ENCODE results near the gene RBPMS2. TPM values are rescaled to one million over a fixed set of nuclear protein-coding genes. Genes with fewer than 3 reads are reported as not detected.

RBPMS2 gene
- total and polyA plus RNA-seq, 5 donors: 380 to 503 (median 390) TPM

DNA sequence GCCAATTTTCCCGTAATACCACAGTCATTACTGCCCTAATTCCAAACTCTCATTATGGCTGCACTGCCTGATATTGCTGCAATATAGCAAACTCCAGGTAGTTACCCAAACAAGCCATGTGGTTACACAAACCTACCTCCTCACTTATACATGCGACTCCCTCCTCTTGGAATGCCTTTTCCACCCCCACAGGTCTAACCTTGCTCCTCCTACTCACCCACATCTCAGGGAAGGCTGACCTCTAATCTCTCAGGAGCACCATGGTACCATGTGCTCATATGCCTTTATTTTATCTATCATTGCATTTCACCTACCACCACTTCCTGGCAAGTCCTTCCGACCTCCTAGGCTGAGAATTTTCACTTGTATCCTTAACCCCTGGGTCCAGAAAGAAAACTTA lies 2.9 kb downstream of the RBPMS2 start:
- no peaks in the 10 kb centered on the region for H3K9me3 ChIP-seq (ENCODE audit: control insufficient read depth, low read length)
- WGBS: 60% methylated on average over 3 of the region's 3 CpGs
- peaks cover 4% of the 10 kb centered on the region for H3K4me1 ChIP-seq (ENCODE audit: control insufficient read depth, insufficient read depth, low read length)
- no peak for DNase-seq
- ATAC-seq: no peak
- H3K27ac ChIP-seq (ENCODE audit: low read length): peak overlapping the region; percentile 60
- intact Hi-C loops (cut with DNase I): no loop called here
- H3K27me3 ChIP-seq (ENCODE audit: control insufficient read depth, insufficient read depth): no peaks in the 10 kb centered on the region
- no peak overlapping the region for H3K4me3 ChIP-seq (ENCODE audit: low read length)

DNA sequence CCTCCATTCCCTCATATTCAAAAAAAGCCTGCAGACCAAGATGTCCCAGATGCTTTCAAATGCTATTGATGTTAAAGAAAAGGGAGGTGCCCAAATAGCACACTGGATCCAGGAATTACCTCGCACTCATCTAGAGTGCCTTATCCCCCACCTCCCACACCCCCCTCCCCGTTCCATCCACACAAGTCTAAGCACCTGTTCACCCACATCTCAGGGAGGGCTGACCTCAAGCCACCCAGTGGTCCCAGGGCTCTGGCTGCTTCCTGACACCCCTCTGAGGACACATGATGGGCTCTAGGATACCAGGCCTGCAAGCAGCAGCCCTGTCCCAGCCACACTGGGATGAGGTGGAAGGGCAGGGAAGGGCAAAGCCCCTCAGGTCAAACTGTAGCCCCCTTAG lies 4.8 kb downstream of the RBPMS2 start:
- peaks cover 6% of the 10 kb centered on the region for H3K4me1 ChIP-seq (ENCODE audit: control insufficient read depth, insufficient read depth, low read length)
- no peak overlapping the region for H3K27ac ChIP-seq (ENCODE audit: low read length)
- no peaks in the 10 kb centered on the region for H3K9me3 ChIP-seq (ENCODE audit: control insufficient read depth, low read length)
- intact Hi-C loops (cut with DNase I): no loop called here
- H3K27me3 ChIP-seq (ENCODE audit: control insufficient read depth, insufficient read depth): no peaks in the 10 kb centered on the region
- WGBS: 58% methylated on average over 2 of the region's 2 CpGs
- no peak overlapping the region for H3K4me3 ChIP-seq (ENCODE audit: low read length)
- DNase-seq (peak in 1 of 3 donors; percentile 29), ATAC-seq (no peak)

DNA sequence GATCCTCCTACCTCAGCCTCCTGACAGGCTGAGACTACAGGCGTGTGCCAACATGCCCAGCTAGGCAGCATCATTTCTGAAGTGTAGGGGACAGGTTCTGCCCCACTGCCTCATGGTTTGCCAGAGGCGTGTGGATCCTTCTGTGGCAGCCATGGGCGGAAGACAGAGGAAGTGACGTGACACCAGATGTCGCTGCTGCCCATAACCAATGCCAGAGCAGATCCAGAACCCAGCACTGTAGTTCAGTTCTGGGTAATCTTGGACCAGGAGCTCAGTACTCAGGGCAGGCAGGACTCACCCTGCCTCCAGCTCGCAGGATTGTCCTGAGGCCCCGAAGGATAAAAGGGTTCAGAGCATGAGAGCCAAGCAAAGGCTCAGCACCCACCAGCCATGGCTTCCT lies 8.2 kb downstream of the RBPMS2 start:
- H3K27me3 ChIP-seq (ENCODE audit: control insufficient read depth, insufficient read depth): no peaks in the 10 kb centered on the region
- H3K4me1 ChIP-seq (ENCODE audit: control insufficient read depth, insufficient read depth, low read length): peaks cover 10% of the 10 kb centered on the region
- no peaks in the 10 kb centered on the region for H3K9me3 ChIP-seq (ENCODE audit: control insufficient read depth, low read length)
- H3K4me3 ChIP-seq (ENCODE audit: low read length): no peak overlapping the region
- DNase-seq (peak in 1 of 3 donors; percentile 12), ATAC-seq (no peak)
- intact Hi-C loops (cut with DNase I): no loop called here
- WGBS: 80% methylated on average over 7 of the region's 7 CpGs
- H3K27ac ChIP-seq (ENCODE audit: low read length): no peak overlapping the region

DNA sequence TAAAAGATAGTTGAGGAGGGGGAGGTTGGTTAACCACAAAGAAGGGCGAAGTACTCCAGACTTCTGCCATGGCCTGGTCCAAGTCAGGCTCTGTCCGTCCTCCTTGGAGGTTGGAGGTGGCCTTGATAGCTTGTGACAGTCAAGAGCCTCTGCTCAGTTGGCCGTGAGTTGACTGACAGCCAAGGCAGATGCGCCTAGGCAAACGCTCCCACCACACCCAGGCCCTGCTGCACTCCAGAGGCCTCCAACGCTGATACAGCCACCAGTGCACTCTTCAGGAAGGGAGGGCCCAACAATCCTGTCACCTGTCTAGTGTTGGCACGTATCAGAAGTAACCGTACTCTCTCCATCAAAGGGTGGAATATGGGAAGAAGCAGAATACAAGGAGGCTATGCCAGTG lies 9.3 kb downstream of the RBPMS2 start:
- Histone ChIP-seq H3K4me3 (ENCODE audit: low read length) (no peak overlapping the region), H3K27ac (ENCODE audit: low read length) (peak overlapping the region; percentile 68), H3K27me3 (ENCODE audit: control insufficient read depth, insufficient read depth) (no peaks in the 10 kb centered on the region), H3K9me3 (ENCODE audit: control insufficient read depth, low read length) (no peaks in the 10 kb centered on the region), H3K4me1 (ENCODE audit: control insufficient read depth, insufficient read depth, low read length) (peaks cover 18% of the 10 kb centered on the region)
- intact Hi-C loops (cut with DNase I): no loop called here
- ATAC-seq (peak in 1 of 2 donors; percentile 19), DNase-seq (peak in 1 of 3 donors; percentile 51)
- WGBS: 59% methylated on average over 8 of the region's 8 CpGs

DNA sequence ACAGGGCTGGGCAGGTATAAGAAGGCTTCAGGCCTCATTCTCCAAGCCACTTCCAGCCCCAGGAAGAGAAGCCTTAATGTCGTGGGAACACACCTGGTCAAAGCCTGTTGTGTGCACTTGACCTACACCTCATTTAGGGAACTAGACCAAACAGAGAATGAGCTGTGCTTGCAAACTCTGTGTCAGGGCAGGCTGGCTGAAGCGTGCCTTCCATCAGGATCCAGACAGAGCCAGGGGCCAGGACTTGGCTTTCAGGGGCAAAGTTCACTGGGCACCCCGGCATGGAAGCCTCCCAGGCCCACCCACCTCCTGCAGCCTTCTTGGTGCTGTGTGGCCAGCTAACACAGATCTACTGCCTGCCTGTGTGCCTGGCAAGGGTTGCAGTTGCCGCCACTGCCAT lies 11.5 kb downstream of the RBPMS2 start:
- Histone ChIP-seq H3K4me1 (ENCODE audit: control insufficient read depth, insufficient read depth, low read length) (peaks cover 18% of the 10 kb centered on the region), H3K27me3 (ENCODE audit: control insufficient read depth, insufficient read depth) (no peaks in the 10 kb centered on the region), H3K27ac (ENCODE audit: low read length) (peak overlapping the region; percentile 76), H3K9me3 (ENCODE audit: control insufficient read depth, low read length) (no peaks in the 10 kb centered on the region), H3K4me3 (ENCODE audit: low read length) (no peak overlapping the region)
- ATAC-seq (no peak), DNase-seq (peak in 1 of 3 donors; percentile 35)
- 73% methylated on average over 4 of the region's 4 CpGs for whole genome bisulfite sequencing
- intact Hi-C loops (cut with DNase I): no loop called here

DNA sequence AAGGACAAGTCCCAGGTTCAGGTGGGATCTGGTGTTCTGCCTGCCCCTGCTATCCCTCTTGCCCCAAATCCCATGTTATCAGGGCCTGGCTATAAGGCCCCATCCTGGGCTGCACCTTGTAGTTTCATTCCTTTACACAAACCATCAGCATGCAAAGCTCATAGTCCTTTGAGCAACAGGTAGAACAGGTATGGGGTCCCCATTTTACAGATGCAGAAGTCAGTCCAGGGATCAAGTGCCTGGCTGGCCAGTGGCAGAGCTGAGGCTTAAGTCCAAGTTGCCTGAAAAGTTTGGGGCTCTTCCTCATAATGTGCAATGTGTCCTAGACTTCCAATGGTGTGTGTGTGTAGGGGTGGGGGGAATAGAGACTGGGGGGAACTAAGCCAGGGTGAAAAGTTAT lies 11.9 kb downstream of the RBPMS2 start:
- intact Hi-C loops (cut with DNase I): no loop called here
- H3K9me3 ChIP-seq (ENCODE audit: control insufficient read depth, low read length): no peaks in the 10 kb centered on the region
- H3K27me3 ChIP-seq (ENCODE audit: control insufficient read depth, insufficient read depth): no peaks in the 10 kb centered on the region
- H3K4me3 ChIP-seq (ENCODE audit: low read length): no peak overlapping the region
- peaks cover 19% of the 10 kb centered on the region for H3K4me1 ChIP-seq (ENCODE audit: control insufficient read depth, insufficient read depth, low read length)
- peak overlapping the region; percentile 76 for H3K27ac ChIP-seq (ENCODE audit: low read length)
- ATAC-seq (no peak), DNase-seq (peak in 1 of 3 donors; percentile 4)

DNA sequence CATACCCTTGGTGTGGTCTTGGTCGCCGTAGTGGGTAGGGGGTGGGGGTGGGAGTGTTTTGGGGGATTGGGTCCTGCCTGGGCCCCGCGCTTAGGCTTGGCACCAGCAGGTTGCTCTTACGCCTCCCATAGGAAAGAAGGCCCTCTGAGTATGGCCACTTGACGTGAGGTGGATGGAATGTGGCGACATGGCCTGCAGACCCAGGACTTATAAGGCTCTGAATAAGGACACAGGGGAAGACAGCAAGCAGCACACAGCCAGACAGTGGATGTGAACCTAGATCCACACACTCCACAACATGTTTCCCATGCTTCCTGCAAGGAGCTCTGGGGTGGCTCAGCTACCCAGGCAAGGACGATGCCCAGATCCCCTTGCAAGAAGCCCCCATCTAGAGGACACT lies 12.4 kb downstream of the RBPMS2 start:
- intact Hi-C loops (cut with DNase I): no loop called here
- DNase-seq (peak in 1 of 3 donors; percentile 47), ATAC-seq (peak; percentile 49 to 51)
- peak overlapping the region; percentile 76 for H3K27ac ChIP-seq (ENCODE audit: low read length)
- H3K9me3 ChIP-seq (ENCODE audit: control insufficient read depth, low read length): no peaks in the 10 kb centered on the region
- H3K27me3 ChIP-seq (ENCODE audit: control insufficient read depth, insufficient read depth): no peaks in the 10 kb centered on the region
- peaks cover 23% of the 10 kb centered on the region for H3K4me1 ChIP-seq (ENCODE audit: control insufficient read depth, insufficient read depth, low read length)
- 76% methylated on average over 8 of the region's 8 CpGs for WGBS
- no peak overlapping the region for H3K4me3 ChIP-seq (ENCODE audit: low read length)

DNA sequence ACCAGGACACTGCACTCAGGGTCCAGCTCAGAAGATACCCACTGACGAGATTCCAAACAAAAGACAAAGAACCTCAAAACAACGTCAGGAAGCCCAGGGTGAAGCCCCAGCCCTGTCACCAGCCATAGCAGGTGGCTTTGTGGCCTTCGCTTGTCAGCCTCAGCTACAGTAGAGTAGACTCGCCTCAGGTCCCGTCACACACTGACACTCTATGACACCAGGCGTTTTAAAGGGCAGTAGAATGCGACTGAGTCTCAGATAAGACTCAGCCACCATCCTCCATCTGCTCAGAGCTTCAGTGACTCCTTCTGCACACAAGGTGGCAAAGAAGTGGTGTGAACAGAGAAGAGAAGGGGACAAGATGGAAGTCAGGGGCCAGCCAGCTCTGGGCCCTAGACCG lies 12.8 kb downstream of the RBPMS2 start:
- ATAC-seq: peak; percentile 6 to 39
- peaks cover 24% of the 10 kb centered on the region for H3K4me1 ChIP-seq (ENCODE audit: control insufficient read depth, insufficient read depth, low read length)
- intact Hi-C loops (cut with DNase I): no loop called here
- H3K9me3 ChIP-seq (ENCODE audit: control insufficient read depth, low read length): no peaks in the 10 kb centered on the region
- no peaks in the 10 kb centered on the region for H3K27me3 ChIP-seq (ENCODE audit: control insufficient read depth, insufficient read depth)
- DNase-seq: peak in 1 of 3 donors; percentile 17
- 78% methylated on average over 8 of the region's 8 CpGs for WGBS
- H3K4me3 ChIP-seq (ENCODE audit: low read length): no peak overlapping the region
- peak overlapping the region; percentile 76 for H3K27ac ChIP-seq (ENCODE audit: low read length)

DNA sequence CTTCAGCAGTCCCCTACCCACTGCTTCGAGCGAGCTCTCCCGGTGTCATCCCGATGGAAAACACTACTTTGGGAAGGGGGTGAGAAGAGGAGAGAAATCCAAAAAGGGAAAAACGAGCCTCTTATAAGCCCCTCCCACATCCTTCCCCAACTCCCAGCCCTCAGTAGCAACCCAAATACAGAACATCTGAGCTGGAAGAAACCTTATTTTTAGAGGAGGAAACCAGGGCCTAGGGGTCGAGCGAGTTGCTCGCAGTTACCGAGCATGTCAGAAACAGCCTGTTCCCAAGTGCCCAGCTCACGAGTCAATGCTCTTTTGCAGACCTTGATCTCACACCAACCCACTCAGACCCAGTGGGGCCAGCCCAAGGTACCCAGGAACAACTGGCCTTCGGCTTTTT lies 14.2 kb downstream of the RBPMS2 start:
- ATAC-seq (peak in 1 of 2 donors; percentile 8), DNase-seq (peak in 1 of 3 donors; percentile 39)
- Histone ChIP-seq H3K9me3 (ENCODE audit: control insufficient read depth, low read length) (no peaks in the 10 kb centered on the region), H3K27ac (ENCODE audit: low read length) (peak overlapping the region; percentile 72), H3K4me1 (ENCODE audit: control insufficient read depth, insufficient read depth, low read length) (peaks cover 24% of the 10 kb centered on the region), H3K4me3 (ENCODE audit: low read length) (no peak overlapping the region), H3K27me3 (ENCODE audit: control insufficient read depth, insufficient read depth) (no peaks in the 10 kb centered on the region)
- intact Hi-C loops (cut with DNase I): no loop called here
- WGBS: 53% methylated on average over 11 of the region's 11 CpGs

DNA sequence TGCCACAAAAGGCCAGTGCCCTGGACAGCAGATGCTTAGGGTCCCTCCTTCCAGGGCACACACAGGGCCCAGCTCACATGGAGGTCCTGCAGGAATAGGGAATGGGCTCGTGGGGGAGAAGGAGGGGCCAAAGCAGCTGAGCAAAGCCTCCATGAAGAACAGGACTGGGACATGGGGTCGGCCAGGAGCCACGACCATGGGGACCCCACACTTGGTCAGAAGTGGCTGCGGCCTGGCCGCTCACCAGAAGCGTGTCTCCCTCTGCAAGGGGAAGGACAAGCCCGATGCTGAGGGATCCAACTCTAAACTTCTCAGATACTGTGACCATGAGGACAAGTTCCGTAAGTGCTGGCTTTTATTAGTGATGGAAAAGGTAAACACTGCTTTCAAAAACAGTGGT lies 15.3 kb downstream of the RBPMS2 start:
- Histone ChIP-seq H3K4me3 (ENCODE audit: low read length) (no peak overlapping the region), H3K9me3 (ENCODE audit: control insufficient read depth, low read length) (no peaks in the 10 kb centered on the region), H3K27ac (ENCODE audit: low read length) (peak overlapping the region; percentile 28), H3K27me3 (ENCODE audit: control insufficient read depth, insufficient read depth) (no peaks in the 10 kb centered on the region), H3K4me1 (ENCODE audit: control insufficient read depth, insufficient read depth, low read length) (peaks cover 33% of the 10 kb centered on the region)
- intact Hi-C loops (cut with DNase I): no loop called here
- no peak for ATAC-seq
- DNase-seq: peak in 1 of 3 donors; percentile 52
- WGBS: 72% methylated on average over 8 of the region's 8 CpGs

DNA sequence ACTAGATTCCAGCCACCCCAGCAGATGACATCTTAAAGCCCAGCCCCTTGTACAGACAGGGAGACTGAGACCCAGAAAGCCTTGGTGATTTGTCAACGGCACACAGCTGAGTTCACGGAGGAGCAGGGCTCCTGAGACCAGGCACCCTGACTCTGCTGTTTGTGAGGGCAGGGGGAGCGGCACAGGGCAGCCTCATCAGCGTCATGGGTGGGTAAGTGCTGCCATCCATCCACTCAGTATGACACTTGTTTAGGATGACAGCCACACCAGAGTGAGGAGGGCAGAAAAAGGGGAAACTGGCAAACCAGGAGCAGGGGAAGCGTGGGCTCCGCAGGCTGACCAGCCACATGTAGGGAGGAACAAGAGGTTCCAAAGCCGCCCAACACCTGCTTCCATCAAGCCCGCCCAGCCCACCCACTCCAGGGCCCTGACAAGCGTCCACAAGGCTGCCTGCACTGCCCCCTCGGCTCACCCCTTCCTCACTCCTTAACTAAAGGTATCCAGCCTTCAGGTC lies 19.9 kb downstream of the RBPMS2 start:
- DNase-seq (no peak), ATAC-seq (peak; percentile 60 to 67)
- Histone ChIP-seq H3K4me1 (ENCODE audit: control insufficient read depth, insufficient read depth, low read length) (peaks cover 24% of the 10 kb centered on the region), H3K27me3 (ENCODE audit: control insufficient read depth, insufficient read depth) (no peaks in the 10 kb centered on the region), H3K27ac (ENCODE audit: low read length) (peak overlapping the region; percentile 88), H3K4me3 (ENCODE audit: low read length) (no peak overlapping the region), H3K9me3 (ENCODE audit: control insufficient read depth, low read length) (no peaks in the 10 kb centered on the region)
- intact Hi-C loops (cut with DNase I): no loop called here
- 70% methylated on average over 10 of the region's 10 CpGs for WGBS

Measured in right cardiac atrium (tissue), 5 donors.